Liver (tissue), 3 donors: ENCODE results near the gene PCAT6.

Experiments
- FOXA1 ChIP-seq: IDR thresholded peaks from 2 replicates; pipeline ENCODE4 v1.6.1; 2016; ENCODE audit warnings: antibody characterized with exemption
- GABPA ChIP-seq, 2 donors: IDR thresholded peaks in 1 of 2; conservative IDR thresholded peaks in 1 of 2; 2 replicates each; pipeline ENCODE4 v1.6.1; 2016; ENCODE audit warnings: antibody characterized with exemption in 2 of 2, mild to moderate bottlenecking in 1 of 2, moderate library complexity in 1 of 2
- JUND ChIP-seq, 2 donors: IDR thresholded peaks; 2 replicates each; pipeline ENCODE4 v1.6.1; 2016; ENCODE audit warnings: antibody characterized with exemption in 2 of 2
- SP1 ChIP-seq: IDR thresholded peaks from 2 replicates; pipeline ENCODE4 v1.6.1; 2018; ENCODE audit warnings: antibody characterized with exemption, mild to moderate bottlenecking
- TAF1 ChIP-seq: conservative IDR thresholded peaks from 2 replicates; pipeline ENCODE4 v1.6.1; 2016; ENCODE audit warnings: antibody characterized with exemption, mild to moderate bottlenecking
- TF ChIP-seq, protein P1 (sequence below): fragments of 150-350 bp; IDR thresholded peaks from 2 replicates; pipeline ENCODE4 v1.5.1; 2017; ENCODE audit warnings: improper control_type of control experiment, low read depth, low read length; ENCODE audit not compliant: missing input control
- TF ChIP-seq, protein P2 (sequence below): IDR thresholded peaks from 2 replicates; pipeline ENCODE4 v1.6.1; 2016; ENCODE audit warnings: antibody characterized with exemption
- TF ChIP-seq, protein P3 (sequence below): IDR thresholded peaks from 2 replicates; pipeline ENCODE4 v1.6.1; 2016; ENCODE audit warnings: antibody characterized with exemption, mild to moderate bottlenecking
- TF ChIP-seq, protein P4 (sequence below): IDR thresholded peaks from 2 replicates; pipeline ENCODE4 v1.6.1; 2016; ENCODE audit warnings: antibody characterized with exemption
- donor health status: healthy.
- donor health status: healthy.

DNA sequence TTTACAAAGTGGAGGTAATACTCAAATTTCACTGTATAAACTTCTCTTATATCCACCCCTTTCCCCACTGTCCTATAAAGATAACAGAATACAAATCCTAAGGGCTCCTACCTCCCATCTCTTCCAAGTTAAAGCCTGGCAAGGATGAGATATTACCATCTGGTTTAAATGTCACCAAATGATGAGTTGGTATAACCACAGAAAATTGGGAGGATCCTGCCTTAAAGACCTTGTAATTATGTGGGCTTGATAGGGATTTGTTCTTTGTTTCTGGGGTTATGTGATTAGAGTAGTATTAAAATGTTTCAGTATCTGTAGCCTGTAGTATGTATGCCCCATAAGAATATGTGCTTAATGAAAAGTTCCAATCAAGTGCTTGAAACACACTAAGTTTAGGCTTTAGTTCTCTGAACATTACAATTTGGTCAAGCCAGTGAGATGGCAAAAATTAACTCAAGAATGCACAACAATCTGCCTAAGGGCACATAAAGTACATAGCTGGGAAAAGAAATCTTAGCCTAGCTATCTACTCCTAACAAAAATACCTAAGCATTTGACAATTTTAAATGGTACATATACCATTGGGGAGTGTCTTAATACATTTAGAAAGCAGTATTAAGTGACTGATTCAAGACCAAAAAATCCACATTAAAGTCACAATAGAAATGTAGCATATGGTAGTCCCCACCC is 16.6 kb upstream of the PCAT6 start:
- TF ChIP-seq FOXA1 (no peak), GABPA (IDR thresholded peaks at IDR 0.05 in 1 of 2, conservative IDR thresholded peaks at IDR 0.05 in 1 of 2) (no peak), JUND (IDR thresholded peaks at IDR 0.05) (no peak), TAF1 (no peak), SP1 (no peak)
- TF ChIP-seq, protein P1, sequence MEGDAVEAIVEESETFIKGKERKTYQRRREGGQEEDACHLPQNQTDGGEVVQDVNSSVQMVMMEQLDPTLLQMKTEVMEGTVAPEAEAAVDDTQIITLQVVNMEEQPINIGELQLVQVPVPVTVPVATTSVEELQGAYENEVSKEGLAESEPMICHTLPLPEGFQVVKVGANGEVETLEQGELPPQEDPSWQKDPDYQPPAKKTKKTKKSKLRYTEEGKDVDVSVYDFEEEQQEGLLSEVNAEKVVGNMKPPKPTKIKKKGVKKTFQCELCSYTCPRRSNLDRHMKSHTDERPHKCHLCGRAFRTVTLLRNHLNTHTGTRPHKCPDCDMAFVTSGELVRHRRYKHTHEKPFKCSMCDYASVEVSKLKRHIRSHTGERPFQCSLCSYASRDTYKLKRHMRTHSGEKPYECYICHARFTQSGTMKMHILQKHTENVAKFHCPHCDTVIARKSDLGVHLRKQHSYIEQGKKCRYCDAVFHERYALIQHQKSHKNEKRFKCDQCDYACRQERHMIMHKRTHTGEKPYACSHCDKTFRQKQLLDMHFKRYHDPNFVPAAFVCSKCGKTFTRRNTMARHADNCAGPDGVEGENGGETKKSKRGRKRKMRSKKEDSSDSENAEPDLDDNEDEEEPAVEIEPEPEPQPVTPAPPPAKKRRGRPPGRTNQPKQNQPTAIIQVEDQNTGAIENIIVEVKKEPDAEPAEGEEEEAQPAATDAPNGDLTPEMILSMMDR = no peak
- TF ChIP-seq, protein P2, sequence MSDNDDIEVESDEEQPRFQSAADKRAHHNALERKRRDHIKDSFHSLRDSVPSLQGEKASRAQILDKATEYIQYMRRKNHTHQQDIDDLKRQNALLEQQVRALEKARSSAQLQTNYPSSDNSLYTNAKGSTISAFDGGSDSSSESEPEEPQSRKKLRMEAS = no peak
- TF ChIP-seq, protein P3, sequence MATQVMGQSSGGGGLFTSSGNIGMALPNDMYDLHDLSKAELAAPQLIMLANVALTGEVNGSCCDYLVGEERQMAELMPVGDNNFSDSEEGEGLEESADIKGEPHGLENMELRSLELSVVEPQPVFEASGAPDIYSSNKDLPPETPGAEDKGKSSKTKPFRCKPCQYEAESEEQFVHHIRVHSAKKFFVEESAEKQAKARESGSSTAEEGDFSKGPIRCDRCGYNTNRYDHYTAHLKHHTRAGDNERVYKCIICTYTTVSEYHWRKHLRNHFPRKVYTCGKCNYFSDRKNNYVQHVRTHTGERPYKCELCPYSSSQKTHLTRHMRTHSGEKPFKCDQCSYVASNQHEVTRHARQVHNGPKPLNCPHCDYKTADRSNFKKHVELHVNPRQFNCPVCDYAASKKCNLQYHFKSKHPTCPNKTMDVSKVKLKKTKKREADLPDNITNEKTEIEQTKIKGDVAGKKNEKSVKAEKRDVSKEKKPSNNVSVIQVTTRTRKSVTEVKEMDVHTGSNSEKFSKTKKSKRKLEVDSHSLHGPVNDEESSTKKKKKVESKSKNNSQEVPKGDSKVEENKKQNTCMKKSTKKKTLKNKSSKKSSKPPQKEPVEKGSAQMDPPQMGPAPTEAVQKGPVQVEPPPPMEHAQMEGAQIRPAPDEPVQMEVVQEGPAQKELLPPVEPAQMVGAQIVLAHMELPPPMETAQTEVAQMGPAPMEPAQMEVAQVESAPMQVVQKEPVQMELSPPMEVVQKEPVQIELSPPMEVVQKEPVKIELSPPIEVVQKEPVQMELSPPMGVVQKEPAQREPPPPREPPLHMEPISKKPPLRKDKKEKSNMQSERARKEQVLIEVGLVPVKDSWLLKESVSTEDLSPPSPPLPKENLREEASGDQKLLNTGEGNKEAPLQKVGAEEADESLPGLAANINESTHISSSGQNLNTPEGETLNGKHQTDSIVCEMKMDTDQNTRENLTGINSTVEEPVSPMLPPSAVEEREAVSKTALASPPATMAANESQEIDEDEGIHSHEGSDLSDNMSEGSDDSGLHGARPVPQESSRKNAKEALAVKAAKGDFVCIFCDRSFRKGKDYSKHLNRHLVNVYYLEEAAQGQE = no peak
- TF ChIP-seq, protein P4, sequence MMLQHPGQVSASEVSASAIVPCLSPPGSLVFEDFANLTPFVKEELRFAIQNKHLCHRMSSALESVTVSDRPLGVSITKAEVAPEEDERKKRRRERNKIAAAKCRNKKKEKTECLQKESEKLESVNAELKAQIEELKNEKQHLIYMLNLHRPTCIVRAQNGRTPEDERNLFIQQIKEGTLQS = no peak
